Testis (tissue), 3 donors: ENCODE data around the gene RCAN2. TPM values are rescaled to one million over a fixed set of nuclear protein-coding genes. Genes with fewer than 3 reads are reported as not detected.
A peak's percentile ranks its signal among the peaks of the same experiment; 100 is the strongest.

ENCODE experiments used
- DNase-seq: peaks from one replicate; pipeline ENCODE4 v3.0.0-alpha.2; 2019
- H3K27ac ChIP-seq, 2 donors: fragments of 200-600 bp; sonication (generic); one replicate each; pipeline ENCODE4 v1.5.1; 2019
- H3K27me3 ChIP-seq: fragments of 200-600 bp; sonication (generic); one replicate; pipeline ENCODE4 v1.5.1; 2019
- H3K36me3 ChIP-seq: fragments of 200-600 bp; sonication (generic); one replicate; pipeline ENCODE4 v1.5.1; 2017; ENCODE audit warnings: low read depth; ENCODE audit errors: missing control alignments
- H3K4me1 ChIP-seq: fragments of 200-600 bp; sonication (generic); one replicate; pipeline ENCODE4 v1.5.1; 2019
- H3K4me3 ChIP-seq, 2 donors: fragments of 200-600 bp; sonication (generic); one replicate each; pipeline ENCODE4 v1.5.1; 2017 to 2019
- H3K9me3 ChIP-seq: fragments of 200-600 bp; sonication (generic); one replicate; pipeline ENCODE4 v1.5.1; 2017
- CTCF ChIP-seq, 3 experiments: fragments of 450-650 bp in 2 of 3; fragments of 200-600 bp in 1 of 3; sonication (generic) in 1 of 3; IDR thresholded peaks; one replicate each; pipeline ENCODE4 v1.5.1; 2016 to 2019; ENCODE audit warnings: antibody characterized with exemption in 3 of 3, mild to moderate bottlenecking in 2 of 3, moderate library complexity in 1 of 3
- POLR2A ChIP-seq: fragments of 450-650 bp; IDR thresholded peaks from one replicate; pipeline ENCODE4 v1.6.1; 2017; ENCODE audit warnings: antibody characterized with exemption, mild to moderate bottlenecking, moderate library complexity
- WGBS, 2 donors: methylation state at CpG; one replicate each; pipeline ENCODE4 v1.1.5; 2018; 5-methylcytosine and 5-hydroxymethylcytosine counted together
- intact Hi-C: fragments of 100-400 bp; cut with DNase I; formaldehyde crosslinking; loops from one replicate; pipeline ENCODE4 v1.15.1; 2023; ENCODE audit warnings: low total_unique reads
- polyA plus RNA-seq: library from polyadenylated mRNA; stranded (reverse); fragments of 350-450 nt; fragmentation: Illumina TruSeq; extraction: RNeasy Lipid Tissue Mini Kit (QIAGEN cat#74804); gene quantifications from one replicate; pipeline ENCODE4 v1.2.3, GENCODE V29; 2014; ENCODE audit warnings: low read depth, low replicate concordance; ENCODE audit not compliant: insufficient read depth
- total RNA-seq, 2 donors: library from RNA; depleted of rRNA; stranded (reverse); fragments of >200 nt; gene quantifications; one replicate each; pipeline ENCODE4 v1.2.3, GENCODE V29; 2016

The RCAN2 gene
- total and polyA plus RNA-seq, 3 donors from 2014 or later = 6.3 to 17.4 (median 7.1) TPM

- DNase-seq = peak; percentile 51
- no peak for TF ChIP-seq POLR2A
- TF ChIP-seq CTCF (IDR thresholded peaks at IDR 0.05) = no peak
- H3K4me3 ChIP-seq = no peak overlapping the region
- H3K36me3 ChIP-seq = no peaks in the 10 kb centered on the region
- H3K4me1 ChIP-seq = peaks cover 8% of the 10 kb centered on the region
- H3K27ac ChIP-seq = peak overlapping the region; percentile 73 to 84
- H3K27me3 ChIP-seq = no peaks in the 10 kb centered on the region
- intact Hi-C loops = no loop called here
- H3K9me3 ChIP-seq = no peaks in the 10 kb centered on the region
- WGBS, 2 donors = 19 to 37% methylated on average over 3 of the region's 3 CpGs
Measured at GRCh38 chr6:46251583-46252339, 239.5 kb downstream of the RCAN2 start.

- Histone ChIP-seq H3K9me3 (no peaks in the 10 kb centered on the region), H3K27ac (no peak overlapping the region), H3K27me3 (no peaks in the 10 kb centered on the region), H3K4me3 (no peak overlapping the region), H3K4me1 (peaks cover 18% of the 10 kb centered on the region), H3K36me3 (no peaks in the 10 kb centered on the region)
- WGBS, 2 donors = 92 to 100% methylated on average over 2 of the region's 2 CpGs
- intact Hi-C loops = no loop called here
- no peak for TF ChIP-seq POLR2A
- TF ChIP-seq CTCF (IDR thresholded peaks at IDR 0.05) = no peak
- DNase-seq = no peak
Measured at GRCh38 chr6:46248143-46248542, 243.1 kb downstream of the RCAN2 start.

GRCh38 chr6:46246727-46247126, 244.5 kb downstream of the RCAN2 start:
- WGBS, 2 donors = 92 to 95% methylated on average over 8 of the region's 8 CpGs
- Histone ChIP-seq H3K9me3 (no peaks in the 10 kb centered on the region), H3K4me3 (no peak overlapping the region), H3K27ac (no peak overlapping the region), H3K36me3 (no peaks in the 10 kb centered on the region), H3K27me3 (no peaks in the 10 kb centered on the region), H3K4me1 (peaks cover 17% of the 10 kb centered on the region)
- TF ChIP-seq CTCF (IDR thresholded peaks at IDR 0.05) (no peak), POLR2A (no peak)
- intact Hi-C loops = no loop called here
- no peak for DNase-seq

- 85 to 88% methylated on average over 1 of the region's 1 CpG for WGBS, 2 donors
- Histone ChIP-seq H3K4me3 (no peak overlapping the region), H3K27me3 (no peaks in the 10 kb centered on the region), H3K36me3 (no peaks in the 10 kb centered on the region), H3K27ac (no peak overlapping the region), H3K9me3 (no peaks in the 10 kb centered on the region), H3K4me1 (peaks cover 17% of the 10 kb centered on the region)
- TF ChIP-seq CTCF (IDR thresholded peaks at IDR 0.05) (no peak), POLR2A (no peak)
- intact Hi-C loops = no loop called here
- no peak for DNase-seq
Measured at GRCh38 chr6:46246081-46246480, 245.2 kb downstream of the RCAN2 start.

- no peak for TF ChIP-seq POLR2A
- H3K4me1 ChIP-seq = peaks cover 22% of the 10 kb centered on the region
- peak overlapping the region; percentile 50 to 77 for H3K27ac ChIP-seq
- intact Hi-C loops = no loop called here
- no peak overlapping the region for H3K4me3 ChIP-seq
- H3K27me3 ChIP-seq = no peaks in the 10 kb centered on the region
- no peak for DNase-seq
- 83 to 92% methylated on average over 1 of the region's 1 CpG for WGBS, 2 donors
- no peaks in the 10 kb centered on the region for H3K9me3 ChIP-seq
- H3K36me3 ChIP-seq = no peaks in the 10 kb centered on the region
Measured at GRCh38 chr6:46244670-46245069, 246.6 kb downstream of the RCAN2 start.
